Measurements from ENCODE around the gene PTP4A2.

Gene PTP4A2

GRCh38 chr1:31883357-31883942 lies 54.7 kb downstream of the PTP4A2 start:
- no peak for DNase-seq

GRCh38 chr1:31881688-31882000 lies 56.5 kb downstream of the PTP4A2 start:
- DNase-seq, result no peak

GRCh38 chr1:31880957-31881687 lies 57.0 kb downstream of the PTP4A2 start:
- DNase-seq, result no peak

- no peak for DNase-seq
Measured at GRCh38 chr1:31879981-31880608, 58.1 kb downstream of the PTP4A2 start.

- no peak for DNase-seq
Measured at GRCh38 chr1:31878058-31878457, 60.1 kb downstream of the PTP4A2 start.

GRCh38 chr1:31877544-31877943 lies 60.6 kb downstream of the PTP4A2 start:
- no peak for DNase-seq

- DNase-seq, result no peak
Measured at GRCh38 chr1:31875636-31876236, 62.4 kb downstream of the PTP4A2 start.

- DNase-seq, result no peak
Measured at GRCh38 chr1:31874942-31875341, 63.2 kb downstream of the PTP4A2 start.

- DNase-seq, result peak; percentile 56
Measured at GRCh38 chr1:31872658-31873636, 65.2 kb downstream of the PTP4A2 start.

- DNase-seq, result no peak
Measured at GRCh38 chr1:31871703-31872102, 66.5 kb downstream of the PTP4A2 start.

- no peak for DNase-seq
Measured at GRCh38 chr1:31870086-31870736, 68.0 kb downstream of the PTP4A2 start.

GRCh38 chr1:31869449-31869848 lies 68.7 kb downstream of the PTP4A2 start:
- DNase-seq, result no peak

GRCh38 chr1:31868862-31869261 lies 69.3 kb downstream of the PTP4A2 start:
- no peak for DNase-seq

- DNase-seq, result no peak
Measured at GRCh38 chr1:31867546-31867945, 70.6 kb downstream of the PTP4A2 start.

GRCh38 chr1:31866450-31867032 lies 71.6 kb downstream of the PTP4A2 start:
- DNase-seq, result no peak

GRCh38 chr1:31865728-31866449 lies 72.3 kb downstream of the PTP4A2 start:
- DNase-seq, result no peak

- no peak for DNase-seq
Measured at GRCh38 chr1:31862071-31862470, 76.1 kb downstream of the PTP4A2 start.

- no peak for DNase-seq
Measured at GRCh38 chr1:31861346-31861745, 76.8 kb downstream of the PTP4A2 start.

GRCh38 chr1:31860581-31860980 lies 77.6 kb downstream of the PTP4A2 start:
- no peak for DNase-seq

- no peak for DNase-seq
Measured at GRCh38 chr1:31859719-31860118, 78.4 kb downstream of the PTP4A2 start.

- no peak for DNase-seq
Measured at GRCh38 chr1:31859044-31859443, 79.1 kb downstream of the PTP4A2 start.
